HepG2 (cell line): ENCODE data around the gene ZER1. TPM values are rescaled to one million over a fixed set of nuclear protein-coding genes. Genes with fewer than 3 reads are reported as not detected.

ENCODE experiments used
- DNMT1 ChIP-seq: sonication (generic); formaldehyde crosslinking; IDR thresholded peaks from 2 replicates; pipeline ENCODE4 v1.5.1; 2020; ENCODE audit warnings: mild to moderate bottlenecking, missing genetic modification reagents
- GABPA ChIP-seq, 2 experiments: IDR thresholded peaks; 2 replicates each; pipeline ENCODE4 v1.6.1; 2011 to 2016; ENCODE audit warnings: low read depth in 2 of 2, low read length in 1 of 2, missing biosample characterization in 1 of 2, missing genetic modification characterization in 1 of 2
- KLF15 ChIP-seq: sonication (generic); formaldehyde crosslinking; IDR thresholded peaks from 2 replicates; pipeline ENCODE4 v1.8.1; 2023; ENCODE audit warnings: borderline replicate concordance, mild to moderate bottlenecking, inconsistent platforms, missing genetic modification reagents, mixed read lengths
- NFE2L2 ChIP-seq: fragments of 150-350 bp; IDR thresholded peaks from 2 replicates; pipeline ENCODE4 v1.6.1; 2014; ENCODE audit warnings: low read length
- PHF8 ChIP-seq: sonication (generic); formaldehyde crosslinking; IDR thresholded peaks from 2 replicates; pipeline ENCODE4 v1.5.0; 2020; ENCODE audit warnings: missing genetic modification reagents
- SOX5 ChIP-seq: IDR thresholded peaks from 2 replicates; pipeline ENCODE4 v1.6.1; 2016; ENCODE audit warnings: borderline replicate concordance
- SP1 ChIP-seq, 2 experiments: fragments of 450-650 bp in 1 of 2; sonication (generic) in 1 of 2; formaldehyde crosslinking in 1 of 2; IDR thresholded peaks; 2 replicates each; pipeline versions ENCODE4 v1.4.0 to v1.6.1; 2016 to 2020; ENCODE audit warnings: missing genetic modification reagents in 1 of 2
- U2AF2 ChIP-seq: fragments of 200-400 bp; formaldehyde crosslinking; IDR thresholded peaks from 2 replicates; pipeline ENCODE4 v1.6.1; 2017; ENCODE audit warnings: low read depth, mild to moderate bottlenecking, low read length
- ZFP36L1 ChIP-seq: sonication (generic); formaldehyde crosslinking; IDR thresholded peaks from 2 replicates; pipeline ENCODE4 v1.8.0; 2022; ENCODE audit warnings: mild to moderate bottlenecking, missing genetic modification reagents, moderate library complexity
- ZFP82 ChIP-seq: sonication (generic); formaldehyde crosslinking; IDR thresholded peaks from 2 replicates; pipeline ENCODE4 v1.5.1; 2020; ENCODE audit warnings: mild to moderate bottlenecking, missing genetic modification reagents, borderline replicate concordance
- ZNF383 ChIP-seq: sonication (generic); formaldehyde crosslinking; IDR thresholded peaks from 2 replicates; pipeline ENCODE4 v1.4.0; 2020; ENCODE audit warnings: missing genetic modification reagents, mild to moderate bottlenecking, borderline replicate concordance
- ZNF430 ChIP-seq: sonication (generic); formaldehyde crosslinking; IDR thresholded peaks from 2 replicates; pipeline ENCODE4 v1.9.0; 2021; ENCODE audit warnings: mild to moderate bottlenecking, missing genetic modification reagents
- ZNF782 ChIP-seq: sonication (generic); formaldehyde crosslinking; IDR thresholded peaks from 2 replicates; pipeline ENCODE4 v1.4.0; 2020; ENCODE audit warnings: missing genetic modification reagents, mild to moderate bottlenecking, borderline replicate concordance
- ZSCAN22 ChIP-seq: sonication (generic); formaldehyde crosslinking; IDR thresholded peaks from 2 replicates; pipeline ENCODE4 v1.4.0; 2020; ENCODE audit warnings: mild to moderate bottlenecking, missing genetic modification reagents
- polyA plus RNA-seq, 8 experiments: library from polyadenylated mRNA; depleted of rRNA in 3 of 8; stranded (reverse) in 7 of 8; unstranded in 1 of 8; fragments of >200 nt; fragmentation: Illumina TruSeq in 4 of 8; extraction: Trizol in 4 of 8; gene quantifications; 2 replicates each; pipeline versions ENCODE4 v1.2.1 to v1.2.3, GENCODE V29; 2011 to 2016; ENCODE audit warnings: low read depth in 4 of 8, missing spikeins in 1 of 8, mixed read lengths in 1 of 8; ENCODE audit not compliant: insufficient read depth in 1 of 8
- total RNA-seq, 5 experiments: library from RNA; depleted of rRNA; stranded (reverse); fragments of >200 nt; fragmentation: Illumina TruSeq; extraction: Trizol; gene quantifications; 2 replicates each; pipeline ENCODE4 v1.2.3, GENCODE V29; 2016; ENCODE audit warnings: low read depth in 1 of 5
- TF ChIP-seq, protein P1 (sequence below): sonication (generic); formaldehyde crosslinking; IDR thresholded peaks from 2 replicates; pipeline ENCODE4 v1.4.0; 2020; ENCODE audit warnings: missing genetic modification reagents, borderline replicate concordance
- TF ChIP-seq, protein P2 (sequence below): sonication (generic); formaldehyde crosslinking; IDR thresholded peaks from 2 replicates; pipeline ENCODE4 v1.8.1; 2023; ENCODE audit warnings: mild to moderate bottlenecking, missing genetic modification reagents
- TF ChIP-seq, protein P3 (sequence below): sonication (generic); formaldehyde crosslinking; IDR thresholded peaks from 2 replicates; pipeline ENCODE4 v1.5.0; 2020; ENCODE audit warnings: mild to moderate bottlenecking, missing genetic modification reagents, borderline replicate concordance
- TF ChIP-seq, protein P4 (sequence below): sonication (generic); formaldehyde crosslinking; IDR thresholded peaks from 2 replicates; pipeline ENCODE4 v1.5.1; 2020; ENCODE audit warnings: missing genetic modification reagents, mild to moderate bottlenecking, borderline replicate concordance

Gene ZER1
- total and polyA plus RNA-seq, 2 of the 13 experiments (the other 11 are each of a cell fraction or from before 2014, with no cell fraction given) = 7.7 to 40.0 TPM

DNA sequence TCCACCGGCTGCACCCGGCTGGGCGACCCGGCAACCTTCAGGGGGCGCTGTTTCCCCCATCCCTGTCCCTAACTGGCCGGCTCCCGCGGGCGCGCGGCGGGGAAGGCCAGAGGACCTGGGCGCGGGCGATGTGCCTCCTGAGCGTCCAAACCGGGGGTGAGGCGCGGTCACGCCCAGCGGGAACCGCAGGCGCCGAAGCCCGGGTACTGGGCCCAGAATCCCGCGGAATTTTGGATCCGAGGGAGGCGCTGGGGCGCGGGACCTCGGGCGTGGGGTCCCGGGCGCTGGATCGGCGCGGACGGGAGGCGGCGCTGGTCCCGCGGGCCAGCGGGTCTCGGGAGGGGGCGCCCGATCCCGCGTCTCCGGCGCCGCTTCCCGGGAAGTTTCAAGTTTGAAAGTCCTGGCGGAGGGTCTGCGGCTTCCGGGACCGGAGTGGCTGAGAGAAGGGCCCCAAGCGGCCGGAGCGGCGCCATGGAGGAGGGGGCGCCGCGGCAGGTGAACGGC lies 69.2 kb downstream of the ZER1 start, which contains the start of gene PKN3 (continued):
- TF ChIP-seq ZFP36L1 (CRISPR knock-in tag) (peak; percentile 43; the same call in 1 of the 2 replicates), ZSCAN22 (no peak), SOX5 (CRISPR knock-in tag) (no peak), ZFP82 (CRISPR knock-in tag) (peak; percentile 59; the same call in 1 of the 2 replicates), SP1 (IDR thresholded peaks at IDR 0.05) (no peak), SP1 (CRISPR knock-in tag; IDR thresholded peaks at IDR 0.05) (no peak), GABPA (IDR thresholded peaks at IDR 0.05; ENCODE audit: low read depth, low read length) (0 out of 2 replicates have a peak, but pooled peaks have one; percentile 31), GABPA (CRISPR knock-in tag; IDR thresholded peaks at IDR 0.05; ENCODE audit: low read depth) (0 out of 2 replicates have a peak, but pooled peaks have one; percentile 45), ZNF782 (CRISPR knock-in tag) (peak; percentile 59; the same call in 1 of the 2 replicates), KLF15 (CRISPR knock-in tag) (no peak), NFE2L2 (no peak), PHF8 (CRISPR knock-in tag) (peak; percentile 81), ZNF430 (CRISPR knock-in tag) (peak; percentile 76), ZNF383 (CRISPR knock-in tag) (no peak), DNMT1 (CRISPR knock-in tag) (no peak), U2AF2 (no peak)
- TF ChIP-seq, protein P1, sequence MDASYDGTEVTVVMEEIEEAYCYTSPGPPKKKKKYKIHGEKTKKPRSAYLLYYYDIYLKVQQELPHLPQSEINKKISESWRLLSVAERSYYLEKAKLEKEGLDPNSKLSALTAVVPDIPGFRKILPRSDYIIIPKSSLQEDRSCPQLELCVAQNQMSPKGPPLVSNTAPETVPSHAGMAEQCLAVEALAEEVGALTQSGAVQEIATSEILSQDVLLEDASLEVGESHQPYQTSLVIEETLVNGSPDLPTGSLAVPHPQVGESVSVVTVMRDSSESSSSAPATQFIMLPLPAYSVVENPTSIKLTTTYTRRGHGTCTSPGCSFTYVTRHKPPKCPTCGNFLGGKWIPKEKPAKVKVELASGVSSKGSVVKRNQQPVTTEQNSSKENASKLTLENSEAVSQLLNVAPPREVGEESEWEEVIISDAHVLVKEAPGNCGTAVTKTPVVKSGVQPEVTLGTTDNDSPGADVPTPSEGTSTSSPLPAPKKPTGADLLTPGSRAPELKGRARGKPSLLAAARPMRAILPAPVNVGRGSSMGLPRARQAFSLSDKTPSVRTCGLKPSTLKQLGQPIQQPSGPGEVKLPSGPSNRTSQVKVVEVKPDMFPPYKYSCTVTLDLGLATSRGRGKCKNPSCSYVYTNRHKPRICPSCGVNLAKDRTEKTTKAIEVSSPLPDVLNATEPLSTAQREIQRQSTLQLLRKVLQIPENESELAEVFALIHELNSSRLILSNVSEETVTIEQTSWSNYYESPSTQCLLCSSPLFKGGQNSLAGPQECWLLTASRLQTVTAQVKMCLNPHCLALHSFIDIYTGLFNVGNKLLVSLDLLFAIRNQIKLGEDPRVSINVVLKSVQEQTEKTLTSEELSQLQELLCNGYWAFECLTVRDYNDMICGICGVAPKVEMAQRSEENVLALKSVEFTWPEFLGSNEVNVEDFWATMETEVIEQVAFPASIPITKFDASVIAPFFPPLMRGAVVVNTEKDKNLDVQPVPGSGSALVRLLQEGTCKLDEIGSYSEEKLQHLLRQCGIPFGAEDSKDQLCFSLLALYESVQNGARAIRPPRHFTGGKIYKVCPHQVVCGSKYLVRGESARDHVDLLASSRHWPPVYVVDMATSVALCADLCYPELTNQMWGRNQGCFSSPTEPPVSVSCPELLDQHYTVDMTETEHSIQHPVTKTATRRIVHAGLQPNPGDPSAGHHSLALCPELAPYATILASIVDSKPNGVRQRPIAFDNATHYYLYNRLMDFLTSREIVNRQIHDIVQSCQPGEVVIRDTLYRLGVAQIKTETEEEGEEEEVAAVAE = no peak
- TF ChIP-seq, protein P2, sequence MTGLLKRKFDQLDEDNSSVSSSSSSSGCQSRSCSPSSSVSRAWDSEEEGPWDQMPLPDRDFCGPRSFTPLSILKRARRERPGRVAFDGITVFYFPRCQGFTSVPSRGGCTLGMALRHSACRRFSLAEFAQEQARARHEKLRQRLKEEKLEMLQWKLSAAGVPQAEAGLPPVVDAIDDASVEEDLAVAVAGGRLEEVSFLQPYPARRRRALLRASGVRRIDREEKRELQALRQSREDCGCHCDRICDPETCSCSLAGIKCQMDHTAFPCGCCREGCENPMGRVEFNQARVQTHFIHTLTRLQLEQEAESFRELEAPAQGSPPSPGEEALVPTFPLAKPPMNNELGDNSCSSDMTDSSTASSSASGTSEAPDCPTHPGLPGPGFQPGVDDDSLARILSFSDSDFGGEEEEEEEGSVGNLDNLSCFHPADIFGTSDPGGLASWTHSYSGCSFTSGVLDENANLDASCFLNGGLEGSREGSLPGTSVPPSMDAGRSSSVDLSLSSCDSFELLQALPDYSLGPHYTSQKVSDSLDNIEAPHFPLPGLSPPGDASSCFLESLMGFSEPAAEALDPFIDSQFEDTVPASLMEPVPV = peak; percentile 72; the same call in 1 of the 2 replicates
- TF ChIP-seq, protein P3, sequence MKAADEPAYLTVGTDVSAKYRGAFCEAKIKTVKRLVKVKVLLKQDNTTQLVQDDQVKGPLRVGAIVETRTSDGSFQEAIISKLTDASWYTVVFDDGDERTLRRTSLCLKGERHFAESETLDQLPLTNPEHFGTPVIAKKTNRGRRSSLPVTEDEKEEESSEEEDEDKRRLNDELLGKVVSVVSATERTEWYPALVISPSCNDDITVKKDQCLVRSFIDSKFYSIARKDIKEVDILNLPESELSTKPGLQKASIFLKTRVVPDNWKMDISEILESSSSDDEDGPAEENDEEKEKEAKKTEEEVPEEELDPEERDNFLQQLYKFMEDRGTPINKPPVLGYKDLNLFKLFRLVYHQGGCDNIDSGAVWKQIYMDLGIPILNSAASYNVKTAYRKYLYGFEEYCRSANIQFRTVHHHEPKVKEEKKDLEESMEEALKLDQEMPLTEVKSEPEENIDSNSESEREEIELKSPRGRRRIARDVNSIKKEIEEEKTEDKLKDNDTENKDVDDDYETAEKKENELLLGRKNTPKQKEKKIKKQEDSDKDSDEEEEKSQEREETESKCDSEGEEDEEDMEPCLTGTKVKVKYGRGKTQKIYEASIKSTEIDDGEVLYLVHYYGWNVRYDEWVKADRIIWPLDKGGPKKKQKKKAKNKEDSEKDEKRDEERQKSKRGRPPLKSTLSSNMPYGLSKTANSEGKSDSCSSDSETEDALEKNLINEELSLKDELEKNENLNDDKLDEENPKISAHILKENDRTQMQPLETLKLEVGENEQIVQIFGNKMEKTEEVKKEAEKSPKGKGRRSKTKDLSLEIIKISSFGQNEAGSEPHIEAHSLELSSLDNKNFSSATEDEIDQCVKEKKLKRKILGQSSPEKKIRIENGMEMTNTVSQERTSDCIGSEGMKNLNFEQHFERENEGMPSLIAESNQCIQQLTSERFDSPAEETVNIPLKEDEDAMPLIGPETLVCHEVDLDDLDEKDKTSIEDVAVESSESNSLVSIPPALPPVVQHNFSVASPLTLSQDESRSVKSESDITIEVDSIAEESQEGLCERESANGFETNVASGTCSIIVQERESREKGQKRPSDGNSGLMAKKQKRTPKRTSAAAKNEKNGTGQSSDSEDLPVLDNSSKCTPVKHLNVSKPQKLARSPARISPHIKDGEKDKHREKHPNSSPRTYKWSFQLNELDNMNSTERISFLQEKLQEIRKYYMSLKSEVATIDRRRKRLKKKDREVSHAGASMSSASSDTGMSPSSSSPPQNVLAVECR (CRISPR knock-in tag) = peak; percentile 81
- TF ChIP-seq, protein P4, sequence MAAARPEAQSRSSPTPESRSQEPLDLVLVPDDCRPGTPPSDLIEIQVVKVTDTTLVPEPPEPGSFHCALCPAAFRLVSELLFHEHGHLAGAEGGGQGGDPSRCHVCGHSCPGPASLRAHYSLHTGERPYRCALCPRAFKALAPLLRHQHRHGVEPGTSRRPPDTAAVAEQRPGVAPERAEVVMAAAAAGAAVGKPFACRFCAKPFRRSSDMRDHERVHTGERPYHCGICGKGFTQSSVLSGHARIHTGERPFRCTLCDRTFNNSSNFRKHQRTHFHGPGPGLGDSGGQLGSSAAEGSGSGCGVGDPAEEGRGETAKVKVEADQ (CRISPR knock-in tag) = peak; percentile 20; the same call in 1 of the 2 replicates
